IPS-18c (cell line): ENCODE results near the gene PI4KB.

Source experiments
- H3K4me3 ChIP-seq: 2 replicates; pipeline ENCODE4 v1.7.0; 2013; ENCODE audit warnings: low read depth, mild to moderate bottlenecking, low read length, moderate library complexity; ENCODE audit not compliant: insufficient read depth
- H3K9me3 ChIP-seq: one replicate; pipeline ENCODE4 v1.6.1; 2013; ENCODE audit warnings: mild to moderate bottlenecking, low read length, moderate library complexity; ENCODE audit not compliant: control insufficient read depth, insufficient read depth

PI4KB gene

GRCh38 chr1:151265446-151266236 lies 61.6 kb downstream of the PI4KB start:
- H3K4me3 ChIP-seq, result no peak overlapping the region
- H3K9me3 ChIP-seq, result no peaks in the 10 kb centered on the region

DNA sequence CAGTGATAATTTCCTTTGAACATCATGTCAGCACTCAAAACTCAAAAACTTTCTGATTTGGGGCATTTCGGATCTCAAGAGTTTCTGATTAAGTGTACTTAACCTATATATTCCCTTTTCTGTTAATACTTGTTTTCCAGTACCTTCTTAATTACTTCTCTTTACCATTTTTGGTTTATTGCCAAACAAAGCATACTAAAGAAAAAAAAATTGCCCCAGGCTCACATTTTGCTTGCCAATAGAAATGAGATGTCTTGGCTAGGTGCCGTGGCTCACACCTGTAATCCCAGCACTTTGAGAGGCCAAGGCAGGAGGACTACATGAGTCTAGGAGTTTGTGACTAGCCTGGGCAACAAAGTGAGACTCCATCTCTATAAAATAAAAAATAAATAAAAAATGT lies 67.9 kb downstream of the PI4KB start:
- no peaks in the 10 kb centered on the region for H3K9me3 ChIP-seq
- H3K4me3 ChIP-seq, result no peak overlapping the region

- Histone ChIP-seq H3K4me3 (peak overlapping the region; percentile 81), H3K9me3 (no peaks in the 10 kb centered on the region)
Observed at GRCh38 chr1:151255381-151255780, 71.8 kb downstream of the PI4KB start.

DNA sequence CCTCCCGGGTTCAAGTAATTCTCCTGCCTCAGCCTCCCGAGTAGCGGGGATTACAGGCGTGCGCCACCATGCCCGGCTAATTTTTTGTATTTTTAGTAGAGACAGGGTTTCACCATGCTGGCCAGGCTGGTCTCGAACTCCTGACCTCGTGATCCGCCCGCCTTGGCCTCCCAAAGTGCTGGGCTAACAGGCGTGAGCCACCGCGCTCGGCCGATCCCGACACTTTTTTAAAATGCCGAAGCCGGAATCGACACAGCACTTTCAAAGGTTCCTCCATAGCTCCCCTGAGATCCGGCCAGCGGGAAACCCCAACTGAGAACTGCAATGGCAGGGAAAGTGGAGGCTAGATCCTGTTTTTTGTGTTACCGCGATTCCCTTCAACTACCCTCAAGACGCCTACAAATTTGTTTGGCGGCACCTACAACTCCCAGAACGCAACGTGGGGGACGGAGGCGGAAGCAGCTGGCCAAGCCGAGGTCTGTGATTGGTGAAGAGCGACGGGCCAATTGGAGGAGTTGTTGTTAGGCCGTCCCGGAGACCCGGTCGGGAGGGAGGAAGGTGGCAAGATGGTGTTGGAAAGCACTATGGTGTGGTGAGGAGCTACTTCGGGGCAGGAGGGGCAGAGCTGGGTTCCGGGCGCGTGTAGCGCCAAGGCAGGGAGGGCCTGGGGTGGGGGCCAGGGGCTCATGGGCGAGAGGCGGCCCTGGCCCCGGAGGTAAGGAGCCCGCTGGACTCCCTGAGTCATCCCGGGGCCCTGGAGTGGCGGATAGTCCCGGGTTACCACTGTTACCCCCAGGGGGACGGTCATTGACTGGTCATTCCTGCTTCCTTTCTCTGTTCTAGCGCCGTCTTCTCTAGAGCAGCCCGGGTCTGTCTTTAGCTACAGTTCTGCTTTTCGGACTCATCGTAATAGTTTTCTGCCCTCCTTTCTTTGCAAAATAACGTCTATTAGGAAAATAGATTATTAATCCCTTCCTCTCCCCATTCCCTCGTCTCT lies 72.7 kb downstream of the PI4KB start, which contains the start of gene PSMD4:
Gene PSMD4, plus strand, starts transcription at position 518 of the 997 bp plus-strand sequence. Its CDS starts 49 bp downstream, at position 567.
- H3K9me3 ChIP-seq, result no peaks in the 10 kb centered on the region

DNA sequence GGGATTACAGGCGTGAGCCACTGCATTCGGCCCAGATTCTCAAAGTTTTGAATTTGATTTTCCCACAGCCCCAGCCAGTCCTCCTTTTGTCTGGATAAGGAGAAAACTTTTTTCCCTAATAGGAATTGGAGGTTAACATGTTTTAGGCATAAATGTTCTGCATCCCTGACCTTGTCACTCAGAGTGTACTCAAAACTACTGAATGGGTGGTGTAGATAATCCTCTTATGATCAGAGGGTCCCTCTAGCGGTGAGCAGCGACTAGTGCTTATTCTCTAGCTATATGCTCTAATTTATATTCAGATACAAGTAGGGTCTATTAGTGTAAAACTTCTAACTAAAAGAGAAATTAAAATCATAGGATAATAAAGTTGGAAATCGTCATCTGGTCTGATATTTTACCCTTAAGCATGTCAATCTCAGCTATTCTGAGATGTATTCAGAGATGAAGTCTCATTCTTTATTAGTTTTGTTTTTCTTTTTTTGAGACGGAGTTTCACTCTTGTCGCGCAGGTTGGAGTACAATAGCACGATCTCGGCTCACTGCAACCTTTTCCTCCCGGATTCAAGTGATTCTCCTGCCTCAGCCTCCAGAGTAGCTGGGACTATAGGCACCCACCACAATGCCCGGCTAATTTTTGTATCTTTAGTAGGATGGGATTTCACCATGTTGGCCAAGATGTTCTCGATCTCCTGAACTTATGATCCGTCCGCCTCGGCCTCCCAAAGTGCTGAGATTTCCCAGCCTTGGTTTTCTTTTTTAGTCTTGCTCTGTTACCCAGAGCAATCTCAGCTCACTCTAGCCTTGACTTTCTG lies 75.4 kb downstream of the PI4KB start:
- Histone ChIP-seq H3K4me3 (no peak overlapping the region), H3K9me3 (no peaks in the 10 kb centered on the region)

More for the DNA sequence above, 72.7 kb downstream of the PI4KB start, which contains the start of gene PSMD4:
- H3K4me3 ChIP-seq, result peak within 1 kb of the TSS; percentile 81

DNA sequence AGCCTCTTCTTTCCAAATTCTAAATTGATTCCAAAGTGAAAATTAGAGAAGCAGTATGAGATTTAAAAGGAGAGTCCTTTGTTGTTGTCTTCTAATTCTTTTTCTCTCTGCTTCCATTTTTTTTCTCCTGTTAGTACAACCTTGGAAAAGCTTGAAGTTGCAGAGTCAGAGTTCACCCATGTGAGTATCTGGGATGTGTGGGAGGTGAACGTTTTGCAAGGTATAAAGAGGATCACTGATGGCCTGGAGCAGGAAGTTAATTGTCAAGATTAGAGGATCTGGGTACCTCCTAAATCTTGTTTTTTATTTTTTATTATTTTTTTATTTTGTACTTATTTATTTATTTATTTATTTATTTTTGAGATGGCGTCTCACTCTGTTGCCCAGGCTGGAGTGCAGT lies 80.4 kb downstream of the PI4KB start:
- no peaks in the 10 kb centered on the region for H3K9me3 ChIP-seq
- H3K4me3 ChIP-seq, result no peak overlapping the region

- Histone ChIP-seq H3K9me3 (no peaks in the 10 kb centered on the region), H3K4me3 (no peak overlapping the region)
Observed at GRCh38 chr1:151243683-151244216, 83.5 kb downstream of the PI4KB start.

DNA sequence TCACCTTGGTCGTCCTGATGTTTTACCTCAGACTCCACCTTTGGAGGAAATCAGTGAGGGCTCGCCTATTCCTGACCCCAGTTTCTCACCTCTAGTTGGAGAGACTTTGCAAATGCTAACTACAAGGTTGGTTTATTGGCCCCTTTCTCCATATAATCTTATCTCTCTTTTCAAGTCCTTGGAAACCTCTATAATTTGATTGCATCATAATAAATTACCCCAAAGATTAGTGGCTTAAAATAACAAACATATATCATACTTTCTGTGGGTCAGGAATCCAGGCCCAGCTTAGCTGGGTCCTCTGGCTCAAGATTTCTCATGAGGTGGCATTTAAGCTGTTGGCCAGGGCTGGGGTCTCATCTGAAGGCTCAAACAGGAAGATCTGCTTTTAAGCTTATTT lies 84.8 kb downstream of the PI4KB start:
- Histone ChIP-seq H3K9me3 (no peaks in the 10 kb centered on the region), H3K4me3 (no peak overlapping the region)
